ENCODE results near the gene RASA3.

DNA sequence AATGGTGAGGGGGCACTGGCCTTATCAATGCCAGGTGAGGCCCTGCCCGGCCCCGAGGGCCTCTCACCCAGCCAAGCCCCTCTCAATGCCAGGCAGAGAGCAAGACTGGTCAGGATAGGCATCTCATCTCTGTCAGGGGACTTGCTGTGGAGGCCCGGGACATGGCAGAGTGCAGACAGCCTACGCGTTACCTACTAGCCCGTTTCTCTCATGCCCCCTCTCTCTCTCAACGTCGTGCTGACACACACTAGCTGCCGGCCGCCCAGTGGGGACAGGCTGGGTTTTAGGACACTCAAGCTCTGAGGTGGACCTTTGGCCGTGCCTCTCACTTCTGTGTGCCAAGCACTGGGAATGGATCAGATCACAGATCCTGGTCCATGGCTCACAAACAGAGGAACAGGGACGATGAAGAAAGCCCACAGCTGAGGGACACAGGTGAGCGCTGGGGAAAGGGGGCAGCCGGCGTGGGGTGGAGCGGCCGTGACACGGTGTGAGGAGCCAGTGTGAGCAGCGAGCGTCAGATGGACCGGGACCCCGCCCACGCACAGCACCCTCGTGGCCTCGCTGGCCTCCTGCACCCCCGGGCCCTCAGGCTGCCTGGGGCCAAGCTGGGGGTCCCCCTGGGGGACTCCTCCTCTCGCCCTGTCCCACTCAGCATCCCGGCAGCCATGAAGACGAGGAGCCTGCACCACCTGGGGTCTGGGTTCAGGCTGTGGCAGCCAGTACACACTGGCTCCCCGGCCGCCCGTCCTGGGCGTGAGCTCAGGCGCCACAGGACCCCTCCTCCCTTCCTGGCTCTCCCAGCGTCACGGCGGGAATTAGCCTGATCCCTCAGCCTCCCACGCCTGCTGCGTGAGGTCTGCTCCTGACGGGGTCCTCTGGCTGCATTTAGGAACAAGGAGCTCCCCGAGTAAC, 81.6 kb downstream of the RASA3 start:
- TF ChIP-seq, protein P1, sequence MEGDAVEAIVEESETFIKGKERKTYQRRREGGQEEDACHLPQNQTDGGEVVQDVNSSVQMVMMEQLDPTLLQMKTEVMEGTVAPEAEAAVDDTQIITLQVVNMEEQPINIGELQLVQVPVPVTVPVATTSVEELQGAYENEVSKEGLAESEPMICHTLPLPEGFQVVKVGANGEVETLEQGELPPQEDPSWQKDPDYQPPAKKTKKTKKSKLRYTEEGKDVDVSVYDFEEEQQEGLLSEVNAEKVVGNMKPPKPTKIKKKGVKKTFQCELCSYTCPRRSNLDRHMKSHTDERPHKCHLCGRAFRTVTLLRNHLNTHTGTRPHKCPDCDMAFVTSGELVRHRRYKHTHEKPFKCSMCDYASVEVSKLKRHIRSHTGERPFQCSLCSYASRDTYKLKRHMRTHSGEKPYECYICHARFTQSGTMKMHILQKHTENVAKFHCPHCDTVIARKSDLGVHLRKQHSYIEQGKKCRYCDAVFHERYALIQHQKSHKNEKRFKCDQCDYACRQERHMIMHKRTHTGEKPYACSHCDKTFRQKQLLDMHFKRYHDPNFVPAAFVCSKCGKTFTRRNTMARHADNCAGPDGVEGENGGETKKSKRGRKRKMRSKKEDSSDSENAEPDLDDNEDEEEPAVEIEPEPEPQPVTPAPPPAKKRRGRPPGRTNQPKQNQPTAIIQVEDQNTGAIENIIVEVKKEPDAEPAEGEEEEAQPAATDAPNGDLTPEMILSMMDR (IDR thresholded peaks at IDR 0.05) = no peak
- TF ChIP-seq POLR2A (IDR thresholded peaks at IDR 0.05; ENCODE audit: low read depth) = no peak
- TF ChIP-seq EP300 (IDR thresholded peaks at IDR 0.05) = no peak
- TF ChIP-seq POLR2AphosphoS5 (IDR thresholded peaks at IDR 0.05) = no peak

Measured in esophagus muscularis mucosa (tissue), 4 donors.